GM18951 (cell line): ENCODE measurements around the gene RBM38.
A peak's percentile ranks its signal among the peaks of the same experiment; 100 is the strongest.

Experiments used
- POLR2A ChIP-seq: IDR thresholded peaks from 4 replicates; pipeline ENCODE4 v1.6.1; 2011; ENCODE audit warnings: mild to moderate bottlenecking; ENCODE audit not compliant: insufficient read length, insufficient read depth; ENCODE audit errors: extremely low read depth
- in situ Hi-C: fragments of 300-500 bp; cut with MboI; formaldehyde crosslinking; loops from one replicate; pipeline ENCODE4 v1.12.0; 2022; ENCODE audit warnings: low sequenced_read_pairs, mixed read lengths, inconsistent platforms; ENCODE audit not compliant: unreplicated experiment

Gene RBM38

GRCh38 chr20:57445774-57446173, 54.6 kb downstream of the RBM38 start:
- in situ Hi-C loops: no loop called here
- TF ChIP-seq POLR2A: no peak

GRCh38 chr20:57448764-57449354, 57.7 kb downstream of the RBM38 start:
- TF ChIP-seq POLR2A: no peak
- in situ Hi-C loops: no loop called here

GRCh38 chr20:57449398-57450354, 58.5 kb downstream of the RBM38 start:
- TF ChIP-seq POLR2A: no peak
- in situ Hi-C loops: no loop called here

- TF ChIP-seq POLR2A: peak; percentile 29
- in situ Hi-C loops: no loop called here
Measured at GRCh38 chr20:57450419-57450818, 59.2 kb downstream of the RBM38 start.

- in situ Hi-C loops: no loop called here
- no peak for TF ChIP-seq POLR2A
Measured at GRCh38 chr20:57450931-57451330, 59.7 kb downstream of the RBM38 start.

- TF ChIP-seq POLR2A: no peak
- in situ Hi-C loops: no loop called here
Measured at GRCh38 chr20:57451431-57451794, 60.2 kb downstream of the RBM38 start.

- TF ChIP-seq POLR2A: no peak
Measured at GRCh38 chr20:57451795-57452661, 60.8 kb downstream of the RBM38 start.

GRCh38 chr20:57455386-57455785, 64.2 kb downstream of the RBM38 start:
- in situ Hi-C loops: no loop called here

More at GRCh38 chr20:57451795-57452661, 60.8 kb downstream of the RBM38 start:
- in situ Hi-C loops: no loop called here

GRCh38 chr20:57456116-57456515, 64.9 kb downstream of the RBM38 start:
- in situ Hi-C loops: no loop called here
- TF ChIP-seq POLR2A: no peak

More at GRCh38 chr20:57455386-57455785, 64.2 kb downstream of the RBM38 start:
- no peak for TF ChIP-seq POLR2A

- no peak for TF ChIP-seq POLR2A
- in situ Hi-C loops: no loop called here
Measured at GRCh38 chr20:57457243-57458095, 66.3 kb downstream of the RBM38 start.

GRCh38 chr20:57458400-57459160, 67.4 kb downstream of the RBM38 start:
- in situ Hi-C loops: no loop called here
- no peak for TF ChIP-seq POLR2A
